Uterus (tissue), 2 donors: ENCODE data around the gene ABCC2.

Source experiments
- POLR2A ChIP-seq, 2 donors: fragments of 450-650 bp; IDR thresholded peaks; one replicate each; pipeline ENCODE4 v1.6.1; 2016; ENCODE audit warnings: antibody characterized with exemption in 2 of 2, mild to moderate bottlenecking in 1 of 2, moderate library complexity in 1 of 2
- TF ChIP-seq, protein P1 (sequence below), 4 experiments: fragments of 200-600 bp in 2 of 4; fragments of 450-650 bp in 2 of 4; sonication (generic) in 2 of 4; IDR thresholded peaks; one replicate each; pipeline ENCODE4 v1.5.1; 2016 to 2019; ENCODE audit warnings: antibody characterized with exemption in 4 of 4, mild to moderate bottlenecking in 2 of 4, moderate library complexity in 1 of 4

DNA sequence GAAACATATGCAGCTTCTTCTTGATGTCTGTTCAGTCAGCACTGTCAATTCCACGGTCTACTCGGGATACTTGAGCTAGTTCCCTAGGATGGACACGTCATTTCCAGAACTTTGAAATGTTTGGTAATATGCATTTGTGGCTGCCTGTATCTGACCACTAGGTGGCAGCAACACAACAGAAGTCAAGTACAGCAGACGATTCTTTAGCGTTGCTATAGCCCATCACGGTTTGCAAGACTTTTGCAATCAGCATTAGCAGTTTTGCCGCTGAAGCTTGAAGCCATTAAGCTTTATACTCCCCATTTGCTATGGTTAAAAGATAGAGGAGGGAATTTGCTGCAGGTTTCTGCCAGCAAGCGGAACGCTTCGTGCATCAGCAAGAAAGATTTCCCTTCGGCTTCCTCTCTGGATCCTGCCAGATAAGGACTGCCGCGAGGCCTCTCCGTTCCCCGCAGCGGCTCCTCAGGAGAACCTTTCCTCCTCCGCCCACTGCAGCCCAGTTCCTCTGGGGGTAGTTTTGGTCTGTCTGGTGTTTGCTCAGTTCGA is 63.5 kb downstream of the ABCC2 start:
- TF ChIP-seq, protein P1, sequence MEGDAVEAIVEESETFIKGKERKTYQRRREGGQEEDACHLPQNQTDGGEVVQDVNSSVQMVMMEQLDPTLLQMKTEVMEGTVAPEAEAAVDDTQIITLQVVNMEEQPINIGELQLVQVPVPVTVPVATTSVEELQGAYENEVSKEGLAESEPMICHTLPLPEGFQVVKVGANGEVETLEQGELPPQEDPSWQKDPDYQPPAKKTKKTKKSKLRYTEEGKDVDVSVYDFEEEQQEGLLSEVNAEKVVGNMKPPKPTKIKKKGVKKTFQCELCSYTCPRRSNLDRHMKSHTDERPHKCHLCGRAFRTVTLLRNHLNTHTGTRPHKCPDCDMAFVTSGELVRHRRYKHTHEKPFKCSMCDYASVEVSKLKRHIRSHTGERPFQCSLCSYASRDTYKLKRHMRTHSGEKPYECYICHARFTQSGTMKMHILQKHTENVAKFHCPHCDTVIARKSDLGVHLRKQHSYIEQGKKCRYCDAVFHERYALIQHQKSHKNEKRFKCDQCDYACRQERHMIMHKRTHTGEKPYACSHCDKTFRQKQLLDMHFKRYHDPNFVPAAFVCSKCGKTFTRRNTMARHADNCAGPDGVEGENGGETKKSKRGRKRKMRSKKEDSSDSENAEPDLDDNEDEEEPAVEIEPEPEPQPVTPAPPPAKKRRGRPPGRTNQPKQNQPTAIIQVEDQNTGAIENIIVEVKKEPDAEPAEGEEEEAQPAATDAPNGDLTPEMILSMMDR (IDR thresholded peaks at IDR 0.05): peak; percentile 90 to 96 (median 96)
- TF ChIP-seq POLR2A (IDR thresholded peaks at IDR 0.05): no peak
